ENCODE measurements around the gene CELSR2. TPM values are rescaled to one million over a fixed set of nuclear protein-coding genes. Genes with fewer than 3 reads are reported as not detected.

Gene CELSR2
- total and polyA plus RNA-seq, 2 of the 8 experiments (the other 6 are each of a cell fraction or from before 2014, with no cell fraction given): 12.0 to 27.7 TPM

DNA sequence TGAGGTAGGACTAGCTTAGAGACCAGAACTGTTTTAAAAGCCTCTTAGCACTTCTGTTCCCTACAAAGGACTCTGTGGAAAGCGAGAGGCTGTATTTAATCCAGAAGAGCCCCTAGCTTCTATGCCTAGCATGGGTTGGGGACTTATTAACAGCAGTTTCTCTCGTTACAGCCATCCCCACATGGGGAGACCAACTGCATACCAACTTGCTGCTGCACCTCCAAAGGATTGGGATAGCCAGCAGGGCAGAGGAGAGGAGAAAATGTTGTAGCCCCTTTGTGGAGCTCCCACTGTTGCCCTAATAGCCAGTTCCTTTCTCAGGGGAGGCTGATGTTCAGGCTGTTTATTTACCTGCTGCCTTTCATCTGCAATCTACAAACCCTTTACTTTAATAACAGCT, 11.0 kb upstream of the CELSR2 start:
- H3K23ac ChIP-seq (ENCODE audit: insufficient read length): no peak overlapping the region
- no peak overlapping the region for H2BK15ac ChIP-seq (ENCODE audit: low read length)
- no peaks in the 10 kb centered on the region for H3K27me3 ChIP-seq (replicated peaks in 1 of 4; ENCODE audit: control insufficient read depth in 3 of 4, extremely low read depth in 1 of 4, insufficient read depth in 3 of 4, low read length in 3 of 4)
- no peak overlapping the region for H4K8ac ChIP-seq (ENCODE audit: extremely low read depth, insufficient read depth, low read length)
- no peaks in the 10 kb centered on the region for H4K20me1 ChIP-seq (replicated peaks in 1 of 2; ENCODE audit: control insufficient read depth in 1 of 2, insufficient read depth in 2 of 2, low read length in 2 of 2)
- H4K91ac ChIP-seq (replicated peaks; ENCODE audit: insufficient read length, low read length): no peak overlapping the region
- DNase-seq (ENCODE audit: low read depth in 1 of 2, low spot score in 2 of 2) (no peak), FAIRE-seq (no peak)
- peaks cover 17 to 52% (median 34%) of the 10 kb centered on the region in 4 experiments for H3K36me3 ChIP-seq (ENCODE audit: control insufficient read depth in 2 of 4, insufficient read depth in 4 of 4, low read length in 3 of 4)
- H3K79me1 ChIP-seq (ENCODE audit: low read depth, low read length): 0 out of 2 replicates have a peak, but pooled peaks cover 2% of the 10 kb centered on the region
- no peak overlapping the region for H4K5ac ChIP-seq (ENCODE audit: insufficient read length, low read depth, low read length)
- peaks cover 21 to 44% (median 31%) of the 10 kb centered on the region in 4 experiments for H3K4me1 ChIP-seq (replicated peaks in 1 of 4; ENCODE audit: control insufficient read depth in 3 of 4, insufficient read depth in 4 of 4, low read length in 3 of 4)
- H3K79me2 ChIP-seq (ENCODE audit: control insufficient read depth in 1 of 2, insufficient read depth in 2 of 2, low read length in 2 of 2): no peaks in the 10 kb centered on the region
- 0 out of 4 replicates have a peak overlapping the region, but pooled peaks of 1 of the 2 experiments have one; percentile 0 for H3K4me2 ChIP-seq (ENCODE audit: insufficient read depth in 1 of 2, low read depth in 2 of 2, low read length in 2 of 2)
- H3K4ac ChIP-seq (replicated peaks; ENCODE audit: insufficient read length, low read depth, low read length): no peak overlapping the region
- no peak overlapping the region for H3K4me3 ChIP-seq (ENCODE audit: extremely low read depth in 1 of 4, insufficient read depth in 2 of 4, low read depth in 3 of 4, low read length in 4 of 4)
- no peak overlapping the region for H2AK5ac ChIP-seq (ENCODE audit: low read depth, low read length)
- no peak overlapping the region for H2BK20ac ChIP-seq (ENCODE audit: low read length)
- 0 out of 2 replicates have a peak, but pooled peaks cover 3% of the 10 kb centered on the region for H3K23me2 ChIP-seq (ENCODE audit: low read depth, low read length)
- H2BK5ac ChIP-seq (ENCODE audit: low read depth, low read length): peak overlapping the region; percentile 82; the same call in 1 of the 2 replicates
- WGBS, 2 experiments (ENCODE audit: extremely low coverage in 1 of 2, insufficient coverage in 1 of 2, insufficient read length in 1 of 2, insufficient replicate concordance in 2 of 2, low coverage in 1 of 2, low lambda C conversion rate in 2 of 2, missing lambda C conversion rate in 1 of 2): 92% methylated on average over 2 of the region's 2 CpGs; no CpG with 5 or more reads in 1 of the 2 experiments
- no peaks in the 10 kb centered on the region for H3K9me3 ChIP-seq (ENCODE audit: insufficient read depth in 2 of 2, low read depth in 1 of 2, low read length in 1 of 2)
- H3K14ac ChIP-seq (ENCODE audit: insufficient read length): no peak overlapping the region
- H3K27ac ChIP-seq (ENCODE audit: low read depth, low read length): no peak overlapping the region
- ChIA-PET CTCF (ENCODE audit: partially characterized antibody) (interaction anchor here (0.6 to 28.7 kb wide), 10 partner anchors 8 to 160 kb away, joined by 3 to 651 read pairs (median 19); partner anchors contain the start of genes CELSR2, SARS1 and SORT1), POLR2A (ENCODE audit: partially characterized antibody) (interaction anchor here (0.9 to 15.9 kb wide), 10 partner anchors 8 to 774 kb away, joined by 3 to 252 read pairs (median 10); partner anchors contain the start of genes CELSR2 and SARS1)
- H2BK12ac ChIP-seq (ENCODE audit: low read depth, low read length): 0 out of 2 replicates have a peak overlapping the region, but pooled peaks have one; percentile 28
- H2AFZ ChIP-seq (ENCODE audit: low read length): no peak overlapping the region
- no peak overlapping the region for H3K56ac ChIP-seq (replicated peaks; ENCODE audit: insufficient read length, low read depth, low read length)
- H3K18ac ChIP-seq (ENCODE audit: extremely low read depth, low read length): no peak overlapping the region
- H2BK120ac ChIP-seq (replicated peaks; ENCODE audit: low read depth, low read length): no peak overlapping the region
- no peak overlapping the region for H3K9ac ChIP-seq (replicated peaks in 1 of 4; ENCODE audit: extremely low read depth in 1 of 4, low read depth in 3 of 4, low read length in 3 of 4)
- TF ChIP-seq, protein P1, sequence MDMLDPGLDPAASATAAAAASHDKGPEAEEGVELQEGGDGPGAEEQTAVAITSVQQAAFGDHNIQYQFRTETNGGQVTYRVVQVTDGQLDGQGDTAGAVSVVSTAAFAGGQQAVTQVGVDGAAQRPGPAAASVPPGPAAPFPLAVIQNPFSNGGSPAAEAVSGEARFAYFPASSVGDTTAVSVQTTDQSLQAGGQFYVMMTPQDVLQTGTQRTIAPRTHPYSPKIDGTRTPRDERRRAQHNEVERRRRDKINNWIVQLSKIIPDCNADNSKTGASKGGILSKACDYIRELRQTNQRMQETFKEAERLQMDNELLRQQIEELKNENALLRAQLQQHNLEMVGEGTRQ (IDR thresholded peaks at IDR 0.05; ENCODE audit: low read length): no peak
- TF ChIP-seq CHD1 (IDR thresholded peaks at IDR 0.05; ENCODE audit: low read depth, low read length): no peak
- no peak for TF ChIP-seq RAD21 (IDR thresholded peaks at IDR 0.05 in 1 of 2, conservative IDR thresholded peaks at IDR 0.05 in 1 of 2; ENCODE audit: low read depth in 2 of 2, low read length in 2 of 2)
- TF ChIP-seq YY1 (IDR thresholded peaks at IDR 0.05; ENCODE audit: low read depth, low read length): no peak
- no peak for TF ChIP-seq SUZ12 (IDR thresholded peaks at IDR 0.05; ENCODE audit: low read length)
- no peak for TF ChIP-seq RBBP5 (IDR thresholded peaks at IDR 0.05; ENCODE audit: borderline replicate concordance, low read depth, low read length)
- no peak for TF ChIP-seq JUND (IDR thresholded peaks at IDR 0.05; ENCODE audit: low read length)
- no peak for TF ChIP-seq NRF1 (IDR thresholded peaks at IDR 0.05; ENCODE audit: low read depth, low read length)
- no peak for TF ChIP-seq TBP (IDR thresholded peaks at IDR 0.05; ENCODE audit: low read depth, low read length)
- TF ChIP-seq RXRA (IDR thresholded peaks at IDR 0.05; ENCODE audit: insufficient read depth, low read depth, low read length): no peak
- no peak for TF ChIP-seq ASH2L (IDR thresholded peaks at IDR 0.05; ENCODE audit: low read length)
- TF ChIP-seq CHD2 (IDR thresholded peaks at IDR 0.05; ENCODE audit: low read length): no peak

Data from H1 (cell line).